NCI-H510A (cell line): ENCODE data around the gene DPF3.
A peak's percentile ranks its signal among the peaks of the same experiment; 100 is the strongest.

Experiments
- DNase-seq: peaks from one replicate; lab custom pipeline; 2025; lab: John Stamatoyannopoulos, UW

The DPF3 gene

GRCh38 chr14:72893636-72894322, at the start of gene DPF3:
TSS of gene DPF3 (minus strand) at chr14:72894101. CDS start at chr14:72894088, 13 bp downstream.
- peak; percentile 91 for DNase-seq

GRCh38 chr14:72942934-72943333, 49.0 kb upstream of the DPF3 start:
- no peak for DNase-seq

- DNase-seq, result no peak
Observed at GRCh38 chr14:72941286-72941985, 47.5 kb upstream of the DPF3 start.

- no peak for DNase-seq
Observed at GRCh38 chr14:72939630-72940029, 45.7 kb upstream of the DPF3 start.

GRCh38 chr14:72932893-72933292, 39.0 kb upstream of the DPF3 start:
- DNase-seq, result no peak

GRCh38 chr14:72929316-72930080, 35.6 kb upstream of the DPF3 start:
- no peak for DNase-seq

- DNase-seq, result no peak
Observed at GRCh38 chr14:72928872-72929271, 35.0 kb upstream of the DPF3 start.

GRCh38 chr14:72926292-72927028, 32.6 kb upstream of the DPF3 start, which contains the start of gene DCAF4:
TSS of gene DCAF4 (plus strand) at chr14:72926464. CDS start at chr14:72937979, 11,515 bp downstream.
- peak; percentile 93 for DNase-seq

- DNase-seq, result no peak
Observed at GRCh38 chr14:72925815-72926291, 32.0 kb upstream of the DPF3 start.

- no peak for DNase-seq
Observed at GRCh38 chr14:72925171-72925759, 31.4 kb upstream of the DPF3 start.

GRCh38 chr14:72924337-72924736, 30.4 kb upstream of the DPF3 start:
- peak; percentile 62 for DNase-seq

GRCh38 chr14:72921396-72921795, 27.5 kb upstream of the DPF3 start:
- no peak for DNase-seq

GRCh38 chr14:72920008-72920407, 26.1 kb upstream of the DPF3 start:
- DNase-seq, result no peak

GRCh38 chr14:72917094-72917802, 23.3 kb upstream of the DPF3 start:
- no peak for DNase-seq

GRCh38 chr14:72916174-72916573, 22.3 kb upstream of the DPF3 start:
- DNase-seq, result no peak

GRCh38 chr14:72913809-72914208, 19.9 kb upstream of the DPF3 start:
- no peak for DNase-seq

- no peak for DNase-seq
Observed at GRCh38 chr14:72909163-72909562, 15.3 kb upstream of the DPF3 start.

GRCh38 chr14:72907886-72908285, 14.0 kb upstream of the DPF3 start:
- DNase-seq, result no peak

- no peak for DNase-seq
Observed at GRCh38 chr14:72906879-72907278, 13.0 kb upstream of the DPF3 start.

GRCh38 chr14:72906316-72906715, 12.4 kb upstream of the DPF3 start:
- DNase-seq, result no peak
